LHCN-M2 (cell line): ENCODE results near the gene PHF23. TPM values are rescaled to one million over a fixed set of nuclear protein-coding genes. Genes with fewer than 3 reads are reported as not detected.

Experiments
- DNase-seq: peaks from one replicate; pipeline ENCODE4 v3.0.0-alpha.2; 2012; ENCODE audit warnings: low read depth
- polyA plus RNA-seq: library from polyadenylated mRNA; unstranded; fragments of >200 nt; gene quantifications from one replicate; pipeline ENCODE4 v1.2.1, GENCODE V29; 2012; ENCODE audit warnings: missing spikeins
- total RNA-seq: library from RNA; depleted of rRNA; stranded (reverse); fragments of >200 nt; gene quantifications from 2 replicates; pipeline ENCODE4 v1.2.3, GENCODE V29; 2014; rRNA removed

PHF23 gene
- total RNA-seq: 54.7 and 56.4 TPM in 2 replicates
- polyA plus RNA-seq: 53.1 TPM

DNA sequence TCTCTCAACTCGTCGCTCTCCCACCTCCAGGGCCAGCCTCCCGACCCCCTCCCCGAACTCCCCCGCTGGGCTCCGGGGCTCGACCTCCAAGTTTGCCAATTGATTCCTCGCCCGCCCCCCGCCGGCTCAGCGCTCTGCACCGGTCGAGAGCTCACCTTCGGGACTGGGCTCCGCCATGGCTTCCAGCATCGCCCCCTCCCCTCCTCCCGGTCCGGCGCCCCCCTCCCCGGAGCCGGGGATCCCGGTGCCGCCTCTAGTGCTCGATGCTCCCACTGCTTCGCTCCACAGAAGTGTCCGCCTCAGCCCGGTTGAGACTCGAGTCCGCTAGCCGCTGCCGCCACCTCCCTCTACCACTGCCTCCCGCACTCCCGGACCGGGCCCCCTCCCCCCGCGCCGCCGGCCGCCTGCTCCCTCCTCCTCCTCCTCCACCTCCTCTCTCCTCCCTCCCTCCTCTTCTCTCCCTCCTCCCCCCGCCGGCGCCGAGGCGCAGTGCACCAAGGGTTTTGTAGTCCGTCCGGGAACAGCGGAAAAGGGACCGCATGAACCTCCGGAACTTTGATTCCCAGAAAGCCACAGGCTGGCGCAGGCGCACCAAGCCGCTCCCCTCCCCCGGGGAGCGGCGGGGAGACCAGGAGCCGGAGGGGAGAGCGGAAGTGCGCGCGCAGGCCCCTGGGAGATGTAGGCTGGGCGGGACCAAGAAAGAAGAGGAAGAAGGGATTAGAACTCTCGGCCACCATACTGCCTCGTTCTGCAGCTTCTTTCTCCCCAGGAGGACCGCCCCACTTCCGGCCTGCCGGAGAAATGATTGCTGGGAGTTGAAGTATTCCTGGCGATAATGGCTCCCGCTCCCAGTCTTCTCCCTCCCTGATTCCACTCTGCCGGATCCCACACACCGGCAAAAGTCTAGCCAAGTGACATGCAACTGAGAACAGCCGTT, at the start of gene PHF23:
Gene PHF23 (minus strand): TSS at position 367 of the 937 bp plus-strand sequence. CDS start 178 bp downstream, at position 189.
- DNase-seq: peak; percentile 99

DNA sequence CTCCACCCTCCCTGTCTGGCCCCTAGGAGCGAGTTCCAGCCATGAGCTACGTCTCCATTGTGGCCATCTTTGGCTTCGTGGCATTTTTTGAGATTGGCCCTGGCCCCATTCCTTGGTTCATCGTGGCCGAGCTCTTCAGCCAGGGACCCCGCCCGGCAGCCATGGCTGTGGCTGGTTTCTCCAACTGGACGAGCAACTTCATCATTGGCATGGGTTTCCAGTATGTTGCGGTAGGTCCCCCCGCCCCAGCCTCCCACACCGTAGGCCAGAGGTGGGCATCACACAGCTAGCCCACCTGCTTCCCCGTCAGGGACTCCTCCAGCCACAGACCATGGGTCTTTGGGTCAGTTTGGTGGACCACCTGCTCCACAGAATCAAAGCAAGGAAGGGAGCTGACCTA, 46.4 kb upstream of the PHF23 start:
- DNase-seq: no peak

DNA sequence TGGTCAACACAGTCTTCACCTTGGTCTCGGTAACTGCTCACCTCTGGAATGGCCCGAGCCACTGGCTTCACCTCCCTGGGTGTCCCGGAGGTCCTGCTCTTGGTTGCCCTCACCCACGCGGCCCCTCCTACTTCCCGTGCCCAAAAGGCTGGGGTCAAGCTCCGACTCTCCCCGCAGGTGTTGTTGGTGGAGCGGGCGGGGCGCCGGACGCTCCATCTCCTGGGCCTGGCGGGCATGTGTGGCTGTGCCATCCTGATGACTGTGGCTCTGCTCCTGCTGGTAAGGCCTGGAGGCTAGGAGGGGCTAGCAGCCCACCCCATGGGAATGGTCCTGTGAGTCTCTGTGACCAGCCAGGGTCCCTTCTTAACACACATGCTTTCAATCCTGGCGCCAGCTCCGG, 45.7 kb upstream of the PHF23 start:
- no peak for DNase-seq

DNA sequence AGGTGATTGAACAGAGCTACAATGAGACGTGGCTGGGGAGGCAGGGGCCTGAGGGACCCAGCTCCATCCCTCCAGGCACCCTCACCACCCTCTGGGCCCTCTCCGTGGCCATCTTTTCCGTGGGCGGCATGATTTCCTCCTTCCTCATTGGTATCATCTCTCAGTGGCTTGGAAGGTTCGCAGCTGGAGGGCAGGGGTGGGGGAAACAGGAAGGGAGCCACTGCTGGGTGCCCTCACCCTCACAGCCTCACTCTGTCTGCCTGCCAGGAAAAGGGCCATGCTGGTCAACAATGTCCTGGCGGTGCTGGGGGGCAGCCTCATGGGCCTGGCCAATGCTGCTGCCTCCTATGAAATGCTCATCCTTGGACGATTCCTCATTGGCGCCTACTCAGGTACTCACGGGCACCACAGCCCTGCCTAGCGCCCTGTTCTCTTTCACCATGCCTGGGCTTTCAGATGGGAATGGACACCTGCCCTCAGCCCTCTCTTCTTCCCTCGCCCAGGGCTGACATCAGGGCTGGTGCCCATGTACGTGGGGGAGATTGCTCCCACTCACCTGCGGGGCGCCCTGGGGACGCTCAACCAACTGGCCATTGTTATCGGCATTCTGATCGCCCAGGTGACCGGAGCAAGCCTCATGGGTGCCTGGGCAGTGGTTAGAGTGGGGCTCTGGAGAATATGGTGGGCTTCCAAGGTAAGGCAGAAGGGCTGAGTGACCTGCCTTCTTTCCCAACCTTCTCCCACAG, 44.4 kb upstream of the PHF23 start:
- DNase-seq: no peak

DNA sequence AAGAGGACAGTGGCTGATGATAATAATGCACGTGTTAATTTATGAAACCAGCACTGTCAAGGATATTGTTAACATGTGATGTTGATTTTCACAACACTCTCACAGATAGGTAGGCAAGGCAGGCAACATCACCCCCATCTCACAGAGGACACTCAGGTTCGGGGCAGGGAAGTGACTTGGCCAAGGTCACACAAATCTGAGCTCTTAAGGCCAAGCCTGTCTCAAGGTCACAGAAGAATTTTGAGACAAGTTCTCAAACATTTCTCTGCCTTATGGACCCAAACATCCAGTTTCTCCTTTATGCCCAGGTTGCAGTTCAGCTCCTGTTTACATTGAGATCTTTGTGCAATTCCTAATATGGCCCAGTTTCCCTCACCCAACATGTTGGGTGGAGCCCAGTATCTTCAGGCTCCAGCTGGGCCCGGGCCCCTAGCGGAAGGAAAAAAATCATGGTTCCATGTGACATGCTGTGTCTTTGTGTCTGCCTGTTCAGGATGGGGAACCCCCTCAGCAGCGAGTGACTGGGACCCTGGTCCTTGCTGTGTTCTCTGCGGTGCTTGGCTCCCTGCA, 43.6 kb upstream of the PHF23 start:
- DNase-seq: no peak

DNA sequence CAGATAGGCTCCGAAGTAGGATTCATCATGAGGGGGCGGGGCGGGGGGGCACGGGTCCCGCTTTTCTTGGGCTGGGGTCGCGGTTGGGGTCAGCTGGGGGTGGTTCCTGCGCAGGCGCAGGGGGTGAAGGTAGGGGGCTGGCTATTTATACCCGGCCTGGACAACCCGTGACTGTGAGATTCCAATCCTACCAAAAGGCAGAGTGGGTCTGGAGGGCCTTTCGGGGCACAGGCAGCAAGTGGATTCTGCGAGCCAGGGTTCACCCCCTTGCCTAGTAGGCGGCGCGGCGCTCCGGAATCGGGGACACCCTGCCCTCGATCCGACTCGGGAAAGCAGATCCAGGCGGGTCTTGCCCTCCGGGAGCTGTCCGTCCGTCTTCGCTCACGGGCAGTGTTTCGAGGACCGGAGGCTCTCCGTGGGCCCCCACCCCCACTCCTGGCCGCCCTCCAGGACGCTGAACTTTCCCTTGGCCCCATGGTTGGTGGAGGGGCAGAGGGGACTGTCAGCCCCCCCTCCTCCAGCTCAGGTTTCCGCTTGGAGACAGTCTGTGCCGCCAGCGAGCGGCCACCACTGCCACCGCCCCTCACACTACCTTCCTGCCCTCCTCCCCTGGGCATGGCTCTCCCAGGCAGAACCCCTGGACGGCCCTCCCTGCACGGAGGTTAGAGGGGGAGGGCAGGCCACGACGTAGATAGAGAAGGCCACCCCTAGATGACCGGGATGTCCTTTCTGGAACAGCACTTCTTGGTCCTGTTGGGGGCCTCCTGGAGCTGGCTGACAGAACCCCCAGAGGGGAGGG, 42.9 kb upstream of the PHF23 start:
- no peak for DNase-seq

DNA sequence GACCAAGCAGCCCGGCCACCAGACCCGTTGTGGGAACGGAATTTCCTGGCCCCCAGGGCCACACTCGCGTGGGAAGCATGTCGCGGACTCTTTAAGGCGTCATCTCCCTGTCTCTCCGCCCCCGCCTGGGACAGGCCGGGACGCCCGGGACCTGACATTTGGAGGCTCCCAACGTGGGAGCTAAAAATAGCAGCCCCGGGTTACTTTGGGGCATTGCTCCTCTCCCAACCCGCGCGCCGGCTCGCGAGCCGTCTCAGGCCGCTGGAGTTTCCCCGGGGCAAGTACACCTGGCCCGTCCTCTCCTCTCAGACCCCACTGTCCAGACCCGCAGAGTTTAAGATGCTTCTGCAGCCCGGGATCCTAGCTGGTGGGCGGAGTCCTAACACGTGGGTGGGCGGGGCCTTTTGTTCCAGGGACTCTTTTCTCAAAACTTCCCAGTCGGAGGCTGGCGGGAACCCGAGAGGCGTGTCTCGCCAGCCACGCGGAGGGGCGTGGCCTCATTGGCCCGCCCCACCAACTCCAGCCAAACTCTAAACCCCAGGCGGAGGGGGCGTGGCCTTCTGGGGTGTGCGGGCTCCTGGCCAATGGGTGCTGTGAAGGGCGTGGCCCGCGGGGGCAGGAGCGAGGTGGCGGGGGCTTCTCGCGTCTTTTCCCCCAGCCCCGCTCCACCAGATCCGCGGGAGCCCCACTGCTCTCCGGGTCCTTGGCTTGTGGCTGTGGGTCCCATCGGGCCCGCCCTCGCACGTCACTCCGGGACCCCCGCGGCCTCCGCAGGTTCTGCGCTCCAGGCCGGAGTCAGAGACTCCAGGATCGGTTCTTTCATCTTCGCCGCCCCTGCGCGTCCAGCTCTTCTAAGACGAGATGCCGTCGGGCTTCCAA, 42.1 kb upstream of the PHF23 start, which contains the start of gene SLC2A4:
Gene SLC2A4 (plus strand): TSS at position 645 of the 879 bp plus-strand sequence. CDS start 217 bp downstream, at position 862.
- peak; percentile 91 for DNase-seq

DNA sequence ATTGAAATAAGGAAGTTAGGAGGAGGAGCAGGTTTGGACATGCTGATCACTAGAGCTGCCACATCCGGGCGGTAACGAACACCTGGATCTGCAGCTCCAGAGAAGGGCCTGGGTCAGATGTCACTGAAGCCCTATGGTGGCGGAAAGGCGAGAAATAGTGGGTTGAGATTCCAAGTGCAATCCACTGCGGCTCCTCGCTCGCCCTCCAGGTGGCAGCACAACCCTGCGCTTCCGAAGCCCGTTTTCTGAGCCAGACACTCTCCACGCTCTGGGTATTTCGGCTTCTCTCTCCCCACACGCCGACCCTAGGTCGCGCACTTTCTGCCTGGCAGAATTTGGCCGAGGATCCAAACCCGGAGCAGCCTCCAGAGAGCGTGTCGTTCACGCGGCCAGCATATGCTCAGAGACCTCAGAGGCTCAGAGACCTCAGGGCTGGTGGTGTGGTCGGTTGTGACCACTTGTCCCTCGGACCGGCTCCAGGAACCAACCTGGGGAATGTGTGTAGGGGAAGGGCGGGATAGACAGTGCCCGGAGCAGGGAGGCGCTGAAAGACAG, 41.3 kb upstream of the PHF23 start:
- peak; percentile 75 for DNase-seq

DNA sequence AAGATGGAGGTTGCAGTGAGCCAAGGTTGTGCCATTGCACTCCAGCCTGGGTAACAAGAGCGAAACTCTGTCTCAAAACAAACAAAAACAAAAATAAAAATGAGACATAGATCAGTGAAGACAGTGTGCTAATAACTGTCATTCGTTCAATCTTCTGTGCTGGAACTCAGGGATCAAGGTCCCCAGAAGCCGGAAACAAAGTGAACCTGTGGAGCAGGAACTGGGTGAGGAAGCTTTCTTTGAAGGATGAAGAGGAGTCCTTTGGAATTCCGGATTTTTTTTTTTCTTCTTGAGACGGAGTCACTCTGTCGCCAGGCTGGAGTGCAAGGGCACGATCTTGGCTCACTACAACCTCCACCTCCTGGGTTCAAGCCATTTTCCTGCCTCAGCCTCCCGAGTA, 40.2 kb upstream of the PHF23 start:
- no peak for DNase-seq

DNA sequence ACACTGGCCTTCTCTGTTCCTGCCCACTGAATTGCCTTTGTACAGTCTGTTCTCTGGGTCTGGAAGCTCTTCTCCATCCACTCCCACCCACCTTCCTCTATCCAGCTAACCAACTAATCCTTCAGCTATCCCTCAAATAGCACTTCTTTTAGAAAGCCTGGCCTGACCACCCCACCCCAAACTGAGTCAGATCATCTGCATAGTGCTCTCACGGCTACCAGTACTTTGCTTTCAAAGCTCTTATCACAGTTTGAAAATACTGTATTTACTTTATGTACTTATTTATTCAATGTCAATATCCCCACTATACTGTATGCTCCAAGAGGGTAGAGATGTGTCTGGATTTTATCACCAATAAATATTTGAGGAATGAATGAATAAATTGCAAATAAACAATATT, 27.5 kb upstream of the PHF23 start:
- peak; percentile 19 for DNase-seq

DNA sequence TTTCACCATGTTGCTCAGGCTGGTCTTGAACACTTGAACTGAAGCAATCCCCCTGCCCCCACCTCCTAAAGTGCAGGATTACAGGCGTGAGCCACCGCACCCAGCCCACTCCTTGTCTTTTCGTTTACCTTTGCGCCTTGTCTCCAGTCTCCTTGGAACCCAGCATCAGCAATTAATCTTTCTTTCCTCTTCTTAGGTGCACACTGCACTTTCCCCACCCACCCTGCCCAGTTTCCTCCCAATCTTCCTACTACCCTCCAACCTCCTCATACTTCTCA, 24.5 kb upstream of the PHF23 start:
- DNase-seq: no peak

DNA sequence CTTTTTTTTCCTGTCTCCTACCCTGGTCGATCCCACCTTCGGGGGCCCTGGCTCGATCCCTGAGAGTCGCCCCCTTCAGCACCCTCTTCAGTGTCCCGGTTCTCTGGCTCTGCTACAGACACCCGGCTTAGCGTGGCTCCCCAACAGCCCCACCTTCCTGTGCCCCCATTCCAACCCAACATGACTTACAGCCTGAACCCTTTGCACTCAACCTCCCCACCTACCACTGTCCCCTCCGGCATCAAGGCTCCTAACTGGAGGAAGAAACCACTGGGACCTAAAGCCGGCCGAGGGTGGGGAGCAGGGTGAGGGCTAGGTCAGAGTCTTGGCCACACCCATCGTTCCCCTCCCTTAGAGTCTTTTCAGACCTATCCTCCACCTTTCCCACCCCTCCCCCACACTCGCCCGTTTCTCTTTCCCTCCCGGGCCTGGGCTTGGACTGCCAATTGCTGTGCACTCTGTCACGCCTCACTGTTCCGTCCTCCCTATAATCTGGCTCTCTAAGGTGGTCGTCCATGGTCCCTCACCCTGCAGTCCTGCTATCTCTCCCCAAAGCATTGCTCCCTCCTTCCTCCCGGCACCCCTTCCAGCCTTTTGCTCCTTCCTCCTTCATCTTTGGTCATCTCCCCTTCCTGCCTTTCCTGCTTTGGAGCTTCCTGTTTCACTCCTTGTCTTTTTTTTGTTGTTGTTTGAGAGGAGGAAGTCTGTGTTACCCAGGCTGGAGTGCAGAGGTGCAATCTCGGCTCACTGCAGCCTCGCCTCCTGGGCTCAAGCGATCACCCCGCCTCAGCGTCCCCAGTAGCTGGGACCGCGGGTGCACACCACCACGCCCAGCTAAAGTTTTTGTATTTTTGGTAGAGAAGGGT, 23.9 kb upstream of the PHF23 start:
- DNase-seq: no peak

DNA sequence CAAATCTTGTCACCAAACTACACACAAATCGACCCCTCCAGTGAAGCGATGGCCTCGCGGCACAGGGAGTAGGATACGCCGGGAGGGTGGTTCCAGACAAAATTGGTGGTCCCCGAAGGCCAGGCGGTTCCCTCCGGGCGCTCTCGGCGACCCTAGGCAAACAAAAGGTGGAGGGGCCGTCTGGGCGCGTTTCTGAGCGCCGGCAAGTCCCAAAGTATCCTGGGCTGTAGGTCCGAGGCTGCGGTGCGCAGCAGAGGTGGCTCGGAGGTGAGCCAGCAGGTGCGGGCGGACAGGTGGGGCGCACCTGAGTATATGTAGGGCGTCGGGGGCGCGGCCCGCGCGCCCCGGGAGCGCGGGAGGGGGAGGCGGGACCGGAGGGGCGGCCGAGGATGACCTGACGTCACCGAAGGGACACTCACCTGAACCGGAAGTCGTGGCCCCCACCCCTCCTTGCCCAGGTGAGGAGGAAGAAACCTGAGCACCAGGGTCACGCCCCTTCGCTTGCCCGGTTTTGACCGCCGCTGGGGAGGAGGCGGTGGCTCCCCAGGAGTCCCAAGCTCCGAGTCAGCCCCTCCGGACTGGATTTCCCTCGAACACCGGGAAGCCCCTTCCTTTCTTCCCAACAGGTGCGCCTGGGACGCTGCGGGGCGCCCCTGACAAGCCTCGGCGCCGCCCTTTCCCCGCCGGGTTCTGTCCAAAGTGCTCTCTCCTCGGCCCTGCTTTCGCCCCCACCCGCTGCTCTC, 23.1 kb upstream of the PHF23 start, which contains the start of gene CLDN7:
Gene CLDN7 (minus strand): TSS at position 287 of the 743 bp plus-strand sequence. CDS start 435 bp downstream, outside the sequence.
- no peak for DNase-seq

DNA sequence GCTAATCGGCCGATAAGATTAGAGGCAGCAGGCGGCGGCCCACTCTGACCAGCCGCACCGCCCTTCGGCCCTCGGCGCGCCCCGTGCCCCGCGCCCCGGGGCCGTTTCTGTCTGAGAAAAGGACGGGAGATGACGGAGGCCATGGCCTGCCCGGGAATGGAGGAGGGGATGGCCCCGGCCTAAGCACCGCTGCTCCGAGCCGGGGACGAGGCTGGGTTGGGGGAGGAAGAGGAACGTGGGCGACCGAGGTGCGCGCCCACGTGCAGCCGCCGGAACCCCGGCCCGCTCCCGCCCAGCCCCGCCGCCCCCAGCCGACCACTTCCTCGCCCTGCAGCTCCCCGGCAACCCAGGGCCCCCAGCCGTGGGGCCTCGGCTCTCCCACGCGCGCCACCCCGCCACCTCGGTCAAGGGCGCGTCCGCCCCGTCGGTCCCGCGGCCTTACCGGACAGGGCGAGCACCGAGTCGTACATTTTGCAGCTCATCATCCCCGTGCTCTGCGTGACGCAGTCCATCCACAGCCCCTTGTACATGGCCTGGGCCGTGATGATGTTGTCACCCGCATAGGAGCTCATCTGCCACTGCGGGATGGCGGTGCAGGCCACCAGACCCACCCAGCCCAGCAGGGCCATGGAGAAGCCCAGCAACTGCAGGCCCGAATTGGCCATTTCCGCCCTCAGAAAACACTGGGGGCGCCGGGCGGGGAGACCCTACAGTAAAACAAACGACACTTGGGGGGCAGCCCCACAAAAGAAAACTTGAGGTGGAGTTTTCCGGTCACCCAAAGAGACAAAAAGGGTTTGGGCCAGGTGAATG, 22.3 kb upstream of the PHF23 start:
- no peak for DNase-seq

DNA sequence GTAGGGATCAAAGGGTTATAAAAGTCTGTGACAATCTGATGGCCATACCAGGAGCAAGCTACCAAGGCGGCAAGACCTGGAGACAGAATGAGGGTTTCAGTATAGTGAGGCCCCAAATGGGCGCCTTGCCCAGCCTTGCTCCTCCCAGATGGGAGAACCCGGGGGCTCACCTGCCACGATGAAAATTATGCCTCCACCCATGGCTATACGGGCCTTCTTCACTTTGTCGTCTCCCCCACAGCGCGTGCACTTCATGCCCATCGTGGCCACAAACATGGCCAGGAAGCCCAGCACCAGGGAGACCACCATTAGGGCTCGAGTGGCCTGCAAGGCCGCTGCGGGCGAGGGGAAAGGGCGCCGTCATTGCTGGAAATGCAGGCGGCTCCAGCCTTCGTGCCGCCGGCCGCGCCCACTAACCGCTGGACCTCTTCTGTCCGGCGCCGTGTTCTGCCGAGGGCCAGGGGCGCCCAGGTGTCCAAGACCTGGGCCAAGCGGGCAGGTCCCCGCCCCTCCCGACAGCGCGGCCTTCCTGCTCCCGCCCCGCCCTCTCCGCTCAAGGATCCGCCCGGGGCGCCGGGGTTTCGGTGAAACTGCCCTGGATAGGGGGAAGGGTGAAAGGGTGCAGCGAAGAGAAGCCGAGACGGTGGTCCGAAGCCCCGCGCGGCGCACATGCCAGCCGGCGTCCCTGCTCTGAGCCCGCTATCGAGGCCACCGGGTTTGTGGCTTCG, 21.6 kb upstream of the PHF23 start:
- no peak for DNase-seq

DNA sequence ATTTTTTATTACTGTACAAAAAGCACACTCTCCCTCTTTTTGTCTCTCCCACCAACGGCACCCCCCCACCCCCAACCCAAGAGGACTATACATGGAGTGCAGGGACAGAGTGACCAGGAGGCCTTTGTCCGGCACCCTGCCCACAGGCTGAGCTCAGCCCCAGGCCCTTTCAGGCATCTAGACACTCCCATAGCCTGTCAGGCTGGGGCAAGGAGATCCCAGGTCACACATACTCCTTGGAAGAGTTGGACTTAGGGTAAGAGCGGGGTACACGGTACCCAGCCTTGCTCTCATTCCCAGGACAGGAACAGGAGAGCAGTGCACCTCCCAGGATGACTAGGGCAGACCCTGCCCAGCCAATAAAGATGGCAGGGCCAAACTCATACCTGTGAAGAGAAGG, 20.9 kb upstream of the PHF23 start:
- no peak for DNase-seq

DNA sequence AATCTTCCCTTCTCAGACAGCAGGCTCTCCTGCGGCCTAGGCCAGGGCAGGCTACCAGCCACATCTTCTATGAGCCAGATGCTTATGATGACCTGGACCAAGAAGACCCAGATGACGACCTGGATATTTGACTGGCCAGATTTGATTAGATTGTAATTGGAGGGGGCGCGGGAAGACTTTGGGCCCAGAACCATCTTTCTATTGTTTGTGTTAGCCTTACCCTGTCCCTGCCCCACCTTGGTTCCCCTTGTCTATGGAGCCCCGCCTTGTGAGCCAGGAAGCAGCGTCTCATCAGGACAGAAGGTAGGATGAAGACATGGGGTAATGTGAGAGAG, 20.3 kb upstream of the PHF23 start:
- DNase-seq: no peak
